Cortex of kidney (tissue), 1 donor: ENCODE measurements around the gene PRKACG.

Source experiments
- DNase-seq: peaks from one replicate; lab custom pipeline; 2025; lab: John Stamatoyannopoulos, UW

Gene PRKACG

DNA sequence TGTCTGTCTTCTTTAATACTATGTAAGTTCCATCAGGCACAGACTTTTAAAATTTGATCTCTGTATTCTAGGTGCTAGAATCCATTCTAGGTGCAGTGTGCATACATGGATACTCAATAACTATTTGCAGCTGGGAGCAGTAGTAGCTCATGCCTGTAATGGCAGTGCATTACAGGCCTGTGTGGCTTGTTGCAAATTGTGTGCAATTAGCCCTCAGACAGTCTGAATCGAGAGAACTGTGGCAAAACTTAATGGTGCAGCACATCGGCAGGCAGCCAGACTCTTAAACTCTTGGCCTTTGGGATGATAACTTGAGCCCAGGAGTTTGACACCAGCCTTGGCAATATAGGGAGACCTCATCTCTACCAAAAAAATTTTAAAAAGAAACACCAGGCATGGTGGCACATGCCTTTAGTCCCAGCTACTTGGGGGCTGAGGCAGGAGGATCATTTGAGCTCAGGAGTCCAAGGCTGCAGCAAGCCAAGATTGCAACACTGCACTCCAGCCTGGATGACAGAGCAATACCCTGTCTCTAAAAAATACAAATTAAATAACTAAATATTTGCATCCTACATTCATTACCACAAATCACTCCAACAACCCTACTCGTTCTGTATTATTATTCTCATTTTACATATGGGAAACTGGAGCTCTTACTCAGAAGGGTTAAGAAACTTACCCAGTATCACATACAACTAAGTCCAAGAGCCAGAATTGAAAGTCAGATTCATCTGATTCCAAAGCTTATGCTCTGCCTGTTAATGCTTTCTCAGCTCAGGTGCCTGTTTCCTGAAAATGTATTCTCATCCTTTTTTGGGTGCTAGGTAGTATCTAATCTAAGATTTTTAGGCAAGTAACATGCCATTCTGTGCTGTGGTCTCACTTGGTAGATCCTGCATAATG is 30.1 kb downstream of the PRKACG start:
- DNase-seq: no peak

DNA sequence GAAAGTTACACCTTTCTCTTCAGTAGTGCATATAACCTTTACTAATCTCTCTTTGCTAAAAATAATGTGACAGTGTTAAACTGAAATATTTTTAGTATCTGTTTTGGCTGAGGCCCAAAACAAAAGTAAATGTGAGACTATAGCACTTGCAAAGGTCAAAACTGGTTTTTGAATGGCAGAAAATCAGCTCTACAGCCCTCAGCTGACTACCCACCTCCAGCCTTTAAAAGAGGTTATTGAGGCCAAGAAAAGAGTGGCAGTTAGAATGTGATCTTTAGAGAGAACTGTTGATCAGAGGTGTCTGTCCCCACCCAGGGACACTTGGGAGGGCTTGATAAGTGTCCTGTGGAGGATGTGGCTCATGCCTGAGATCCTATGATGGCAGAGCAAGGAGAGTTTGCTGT is 30.9 kb downstream of the PRKACG start:
- DNase-seq: no peak

DNA sequence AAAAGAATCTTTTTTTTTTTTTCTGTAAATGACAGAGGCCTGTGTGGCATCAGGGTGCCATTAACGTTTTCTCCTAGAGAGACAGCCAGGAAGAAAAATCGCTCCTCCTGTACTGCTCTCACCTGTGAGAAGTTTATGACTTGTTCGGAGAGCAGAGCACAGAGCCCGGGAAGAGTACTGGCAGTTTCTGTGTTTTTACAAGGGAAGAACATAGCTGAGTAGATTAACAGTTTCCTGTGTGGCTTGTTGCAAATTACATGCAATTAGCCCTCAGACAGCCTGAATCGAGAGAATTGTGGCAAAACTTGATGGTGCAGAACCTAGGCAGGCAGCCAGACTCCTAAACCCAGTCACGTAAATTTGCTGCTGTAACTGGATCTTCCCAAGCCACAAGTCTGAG is 32.1 kb downstream of the PRKACG start:
- no peak for DNase-seq

DNA sequence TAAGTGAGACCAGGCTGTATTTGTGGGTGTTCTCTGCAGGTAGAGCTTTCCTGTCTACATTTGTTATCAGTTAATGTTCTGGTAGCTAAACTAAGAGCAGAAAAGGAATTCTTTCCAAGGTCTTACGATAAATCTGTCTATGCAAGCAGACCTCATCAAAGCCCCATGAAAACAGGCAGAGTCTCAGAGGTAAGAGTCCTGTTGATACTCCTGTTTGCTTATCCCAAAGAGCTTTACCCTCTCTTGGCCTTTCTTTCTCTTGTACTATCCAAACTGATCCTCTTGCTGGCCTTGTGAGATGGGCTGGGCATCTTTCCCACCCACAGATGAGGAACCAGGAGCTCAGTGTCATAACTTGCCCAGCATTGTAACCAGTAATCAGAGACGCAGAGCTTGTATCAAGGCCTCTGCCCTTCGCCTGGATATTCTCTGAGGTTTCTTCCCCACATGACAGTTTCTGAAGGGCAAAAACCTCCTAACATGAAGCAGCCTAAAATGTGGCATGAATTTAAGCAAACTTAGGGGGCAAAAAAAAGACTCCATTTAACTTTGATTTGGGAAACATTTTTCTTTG is 33.5 kb downstream of the PRKACG start:
- no peak for DNase-seq

DNA sequence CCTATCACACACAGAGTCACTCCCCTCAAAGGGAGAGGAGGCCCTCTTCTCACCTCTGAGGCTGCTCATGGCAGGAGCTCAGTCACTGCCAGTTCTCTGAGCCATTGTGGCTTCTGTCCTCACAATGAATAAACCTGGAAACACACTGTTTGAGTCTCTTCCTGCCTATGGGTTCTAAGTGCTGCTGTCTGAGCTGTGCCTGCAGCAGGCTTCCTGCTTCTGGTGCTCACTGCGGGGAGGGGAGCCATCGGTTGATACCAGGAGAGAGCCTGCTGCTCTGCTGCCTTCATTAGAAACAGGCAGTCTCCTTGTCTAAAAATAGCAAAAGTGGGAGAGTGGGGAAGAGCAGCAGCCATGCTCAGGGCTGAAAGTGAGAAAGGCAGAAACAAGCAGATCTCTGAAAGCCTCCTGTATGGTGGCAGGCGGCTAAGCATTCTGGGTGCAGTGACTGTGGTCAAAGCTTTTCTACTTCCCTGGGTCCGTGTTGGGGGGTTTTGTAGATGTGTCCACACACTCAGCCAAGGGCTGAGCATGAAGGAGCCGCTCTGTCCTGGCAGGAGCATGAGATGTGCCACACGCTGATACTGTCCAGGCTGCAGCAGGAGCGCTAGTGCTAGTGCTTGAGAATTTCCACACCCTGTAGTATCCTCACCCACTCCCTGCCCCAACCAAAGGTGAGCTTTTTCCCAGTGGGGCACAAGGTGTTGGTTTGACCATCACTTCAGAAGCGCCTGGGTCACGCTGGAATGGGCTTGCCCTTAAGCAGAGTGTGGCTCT is 34.2 kb downstream of the PRKACG start:
- DNase-seq: no peak

DNA sequence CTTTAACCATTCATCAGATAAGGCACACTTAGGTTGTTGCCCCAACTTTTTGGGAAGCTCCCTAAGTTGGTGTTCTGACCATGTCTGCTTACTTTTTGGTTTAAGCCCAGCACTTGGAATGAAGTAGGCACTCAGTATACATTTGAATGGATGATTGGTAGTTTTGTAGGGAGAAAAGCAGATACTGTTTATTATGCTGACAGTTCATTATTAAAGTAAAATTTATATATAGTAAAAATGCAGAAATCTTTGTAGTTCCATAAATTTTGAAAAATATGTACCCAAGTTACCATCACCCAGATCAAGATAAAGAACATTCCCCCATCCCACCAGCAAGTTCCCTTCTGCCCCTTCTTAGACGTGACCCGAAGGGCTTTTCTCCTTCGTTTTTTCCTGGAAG is 35.4 kb downstream of the PRKACG start:
- no peak for DNase-seq

DNA sequence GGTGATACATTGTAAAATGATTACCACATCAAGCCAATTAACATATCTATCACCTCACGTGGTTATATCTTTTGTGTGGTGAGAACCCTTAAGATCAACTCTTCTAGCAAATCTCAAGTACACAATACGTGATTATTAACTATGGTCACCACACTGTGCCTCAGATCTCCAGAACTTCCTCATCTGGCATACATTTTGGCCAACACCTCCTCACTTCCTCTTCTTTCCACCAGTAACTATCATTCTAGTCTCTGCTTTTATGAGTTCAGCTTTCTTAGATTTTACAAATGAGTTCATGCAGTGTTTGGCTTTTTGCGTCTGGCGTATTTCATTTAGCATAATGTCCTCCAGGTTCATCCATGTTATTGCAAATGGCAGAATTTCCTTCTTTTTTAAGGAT is 35.8 kb downstream of the PRKACG start:
- DNase-seq: no peak

DNA sequence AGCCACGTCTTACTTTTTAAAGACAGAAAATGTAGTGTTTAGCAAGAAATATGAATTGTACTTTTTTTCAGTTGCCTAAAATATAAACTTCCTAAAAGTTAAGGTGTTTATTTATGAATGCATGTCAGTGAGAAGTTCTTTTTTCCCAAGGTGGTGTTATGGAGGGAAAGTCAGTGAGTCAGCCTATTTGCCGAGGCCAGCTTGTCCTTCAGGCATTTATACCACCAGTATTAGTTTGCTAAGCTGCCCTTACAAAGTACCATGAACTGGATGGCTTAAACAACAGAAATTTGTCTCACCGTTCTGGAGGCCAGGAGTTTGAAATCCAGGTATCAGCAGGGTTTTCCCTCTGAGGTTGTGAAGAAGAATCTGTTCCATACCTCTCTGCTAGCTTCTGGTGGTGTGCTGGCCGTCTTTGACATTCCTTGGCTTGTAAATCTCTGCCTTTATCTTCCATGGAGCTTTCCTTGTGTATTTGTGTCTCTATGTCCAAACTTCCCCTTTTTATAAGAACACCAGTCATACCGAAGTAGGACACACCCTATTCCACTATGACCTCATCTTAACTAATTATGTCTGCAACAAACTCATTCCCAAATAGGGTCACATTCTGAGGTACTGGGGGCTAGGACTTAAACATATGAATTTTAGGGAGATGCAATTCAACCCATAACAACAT is 38.4 kb downstream of the PRKACG start:
- no peak for DNase-seq

DNA sequence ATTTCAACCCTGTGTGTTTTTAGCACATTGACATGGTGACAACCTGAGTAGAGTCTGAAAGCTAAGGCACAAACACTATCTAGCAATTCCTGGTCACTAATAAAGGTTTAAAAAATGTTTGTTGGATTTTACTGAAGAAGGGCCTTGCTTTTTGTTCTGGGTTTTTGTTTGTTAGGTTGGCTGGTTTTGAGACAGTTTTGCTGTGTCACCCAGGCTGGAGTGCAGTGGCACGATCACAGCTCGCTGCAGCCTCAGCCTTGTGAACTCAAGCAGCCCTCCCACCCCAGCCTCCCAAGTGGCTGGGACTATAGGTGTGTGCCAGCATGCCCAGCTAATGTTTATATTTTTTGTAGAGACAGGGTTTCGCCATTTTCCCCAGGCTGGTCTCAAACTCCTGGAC is 39.0 kb downstream of the PRKACG start:
- DNase-seq: no peak

DNA sequence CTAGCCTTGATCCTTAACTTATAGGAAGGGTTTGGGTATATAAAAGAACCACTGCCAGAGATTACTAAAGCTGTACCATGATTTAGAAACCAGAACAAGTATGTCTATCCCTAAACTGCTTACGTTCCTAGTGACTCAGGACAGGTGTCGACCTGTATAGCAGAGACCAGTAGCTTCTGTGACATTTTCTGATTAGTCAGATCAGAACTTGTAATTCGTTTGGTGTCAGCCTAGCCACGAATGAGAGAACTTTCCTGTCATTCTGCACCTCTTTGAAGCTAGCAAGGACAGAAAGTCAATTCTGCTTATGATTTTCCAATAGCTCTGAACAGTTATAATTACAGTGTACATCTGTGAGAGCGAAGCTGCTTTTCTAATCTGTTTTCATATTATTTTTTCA is 39.5 kb downstream of the PRKACG start:
- no peak for DNase-seq

DNA sequence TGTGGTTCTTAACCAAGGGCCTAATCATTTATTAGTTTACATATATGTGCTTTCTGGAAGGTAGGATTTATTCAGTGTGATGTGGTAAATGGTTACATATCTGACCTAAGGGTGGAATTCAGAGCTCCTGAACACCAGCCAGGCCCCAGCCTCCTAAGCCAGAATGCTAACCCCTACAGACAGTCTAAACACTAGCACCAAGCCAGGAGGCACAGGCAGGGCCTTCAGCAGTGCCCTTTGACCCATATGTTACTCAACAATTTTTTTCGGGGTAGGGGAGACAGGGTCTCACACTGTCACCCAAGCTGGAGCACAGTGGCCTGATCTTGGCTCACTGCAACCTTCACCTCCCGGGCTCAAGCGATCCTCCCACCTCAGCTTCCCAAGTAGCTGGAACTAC is 40.3 kb downstream of the PRKACG start:
- DNase-seq: no peak

DNA sequence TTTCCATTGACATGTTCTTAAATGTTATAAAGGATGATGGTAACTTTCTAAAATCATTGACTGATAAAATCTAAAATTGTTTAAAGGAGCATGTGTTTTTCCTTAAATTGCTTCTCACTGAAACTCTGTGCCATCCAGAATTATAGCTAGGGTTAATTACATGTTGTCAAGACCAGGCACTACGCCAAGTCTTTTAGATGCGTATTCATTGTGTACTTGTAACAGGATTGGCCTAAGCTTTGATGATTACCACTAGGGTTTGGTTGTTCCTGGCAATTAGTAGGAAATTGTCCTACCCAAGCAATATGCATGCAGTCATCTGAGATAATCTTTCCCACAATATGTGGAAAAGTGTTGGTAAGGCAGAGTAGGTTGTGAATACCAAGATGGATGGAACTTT is 43.8 kb downstream of the PRKACG start:
- DNase-seq: no peak

DNA sequence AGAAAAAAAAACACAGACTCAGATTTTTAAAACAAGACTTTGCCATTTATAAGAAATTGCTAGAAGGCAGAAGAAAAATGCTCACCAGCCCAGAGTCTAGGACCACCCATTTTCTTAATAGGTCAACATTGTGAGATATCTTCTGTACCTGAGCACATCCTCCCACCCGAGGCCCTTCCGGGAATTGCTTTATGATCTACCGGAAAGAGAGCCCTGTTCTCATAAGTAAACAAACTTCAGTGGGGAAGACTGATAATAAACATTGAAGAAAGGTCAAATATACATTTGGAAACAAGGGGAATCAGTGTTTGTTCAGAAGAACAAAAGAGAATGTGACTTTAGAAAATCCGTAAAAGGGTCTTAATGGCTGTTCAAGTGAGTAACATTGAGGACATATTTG is 44.4 kb downstream of the PRKACG start:
- DNase-seq: no peak

DNA sequence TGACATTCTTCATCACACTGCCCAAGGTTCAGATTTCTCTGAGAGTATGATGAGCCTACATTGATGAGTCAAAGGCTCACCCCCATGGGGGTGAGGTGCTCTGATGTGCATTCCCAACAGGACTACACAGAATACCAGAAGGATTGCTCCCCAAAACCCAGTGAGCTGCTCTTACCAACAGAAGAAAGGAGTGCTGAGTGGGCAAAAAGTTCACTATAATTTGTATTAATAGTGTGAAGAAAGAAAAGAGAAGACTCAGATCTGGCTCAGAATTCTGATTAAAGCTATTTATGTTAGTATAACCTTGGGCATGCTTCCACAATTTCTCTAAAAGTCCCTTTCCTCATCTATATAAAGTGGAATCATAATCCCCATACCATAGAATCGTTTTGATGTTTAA is 46.1 kb downstream of the PRKACG start:
- DNase-seq: no peak

DNA sequence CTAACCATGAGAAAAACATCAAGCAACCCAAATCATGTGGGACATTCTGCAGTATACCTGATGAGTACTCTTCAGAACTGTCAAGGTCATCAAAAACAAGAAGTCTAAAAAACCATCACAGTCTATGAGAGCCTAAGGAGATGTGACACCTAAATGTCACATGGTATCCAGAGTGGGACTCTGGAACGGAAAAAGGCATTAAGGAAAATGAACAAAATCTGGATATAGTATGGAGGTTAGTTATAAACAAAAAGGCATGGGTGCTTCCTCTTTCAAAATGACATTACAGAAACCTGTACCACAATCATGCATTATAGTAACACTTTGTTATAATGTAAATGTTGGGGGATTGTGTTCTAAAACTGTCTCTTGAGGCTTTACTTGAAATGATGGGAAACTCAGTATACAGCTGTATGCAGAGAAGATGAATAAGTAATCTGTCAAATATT is 47.4 kb downstream of the PRKACG start:
- DNase-seq: no peak

DNA sequence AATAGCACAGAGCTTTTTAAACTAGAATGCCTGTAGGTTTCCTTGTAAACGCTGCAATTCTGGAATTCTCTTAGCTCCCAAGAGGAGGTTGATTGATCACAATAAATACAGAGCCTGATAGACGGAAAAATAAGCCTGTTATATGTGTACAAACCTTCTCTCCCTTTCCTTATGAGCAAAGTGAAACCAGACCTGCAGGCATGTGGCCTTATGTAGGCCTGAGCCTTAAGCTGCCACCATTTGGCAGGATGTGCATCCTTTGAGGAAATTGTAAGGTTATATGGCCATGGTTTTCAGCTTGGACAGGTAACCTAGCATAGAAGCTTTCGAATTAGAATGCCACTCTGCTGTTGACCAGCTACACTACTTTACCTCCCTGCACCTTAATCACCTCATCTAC is 49.1 kb downstream of the PRKACG start:
- DNase-seq: no peak

DNA sequence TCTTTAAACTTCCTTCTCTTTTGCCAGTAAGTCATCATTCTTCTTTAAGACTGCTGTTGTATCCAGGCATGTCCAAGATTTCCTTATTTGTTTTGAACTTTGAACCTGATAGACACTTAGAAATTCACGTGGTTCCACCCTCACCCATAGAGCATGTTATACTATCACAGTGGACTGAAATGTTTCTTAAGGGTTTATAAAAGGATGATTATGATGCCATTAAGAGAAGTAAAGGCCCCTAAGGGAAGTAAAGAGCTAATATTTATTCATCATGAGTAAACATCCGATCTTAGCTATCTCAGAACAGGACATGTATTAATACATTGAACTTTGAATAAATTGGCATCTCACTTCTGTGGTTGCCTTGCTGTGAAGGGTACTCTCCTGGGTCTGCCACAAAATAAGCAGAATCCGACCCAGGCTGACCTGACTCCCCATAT is 49.8 kb downstream of the PRKACG start:
- DNase-seq: no peak

DNA sequence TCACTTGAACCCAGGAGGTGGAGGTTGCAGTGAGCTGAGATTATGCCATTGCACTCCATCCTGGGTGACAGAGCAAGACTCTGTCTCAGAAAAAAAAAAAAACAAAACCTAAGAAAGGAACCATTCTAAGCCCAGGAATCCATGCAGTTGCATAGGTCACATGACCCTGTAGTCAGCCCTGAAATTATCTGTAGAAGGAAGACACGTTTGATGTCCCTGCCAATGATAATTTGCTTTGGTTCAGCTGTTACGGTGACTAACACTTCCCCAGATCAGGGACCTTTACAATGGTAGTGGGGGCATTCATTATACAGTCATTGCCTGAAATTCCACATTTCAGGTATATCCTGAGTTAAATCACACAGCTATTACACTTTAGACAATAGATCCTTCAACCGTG is 50.5 kb downstream of the PRKACG start:
- no peak for DNase-seq
